SK-N-SH treated with all-trans-retinoic acid at 6 μM for 48 hours (cell line): ENCODE results near the gene RBM47.

Source experiments
- ARNTL ChIP-seq: fragments of 450-650 bp; formaldehyde crosslinking; IDR thresholded peaks from 2 replicates; pipeline ENCODE4 v1.5.0; 2020; ENCODE audit warnings: low read depth, mild to moderate bottlenecking, moderate library complexity, borderline replicate concordance
- CREB5 ChIP-seq: fragments of 250-450 bp; sonication (Bioruptor Pico); IDR thresholded peaks from 2 replicates; pipeline ENCODE4 v1.5.1; 2020; ENCODE audit warnings: low read depth, mild to moderate bottlenecking, moderate library complexity
- GLIS3 ChIP-seq: fragments of 250-450 bp; sonication (Bioruptor Pico); IDR thresholded peaks from 2 replicates; pipeline ENCODE4 v1.5.0; 2020; ENCODE audit warnings: mild to moderate bottlenecking, moderate library complexity
- ISL1 ChIP-seq: fragments of 250-450 bp; sonication (Bioruptor Pico); IDR thresholded peaks from 2 replicates; pipeline ENCODE4 v2.1.2; 2022; ENCODE audit warnings: mild to moderate bottlenecking, moderate library complexity
- PATZ1 ChIP-seq: fragments of 250-450 bp; sonication (Bioruptor Pico); IDR thresholded peaks from 2 replicates; pipeline ENCODE4 v1.8.0; 2020; ENCODE audit warnings: mild to moderate bottlenecking, moderate library complexity, borderline replicate concordance
- POU6F1 ChIP-seq: fragments of 250-450 bp; sonication (Bioruptor Pico); IDR thresholded peaks from 2 replicates; pipeline ENCODE4 v1.8.0; 2021; ENCODE audit warnings: low read depth, mild to moderate bottlenecking, moderate library complexity, borderline replicate concordance
- ZNF565 ChIP-seq: fragments of 450-650 bp; formaldehyde crosslinking; conservative IDR thresholded peaks from 2 replicates; pipeline ENCODE4 v1.5.0; 2020; ENCODE audit warnings: low read depth, mild to moderate bottlenecking, moderate library complexity

GRCh38 chr4:40544221-40544620, 85.4 kb downstream of the RBM47 start:
- TF ChIP-seq PATZ1 (CRISPR knock-in tag): no peak
- no peak for TF ChIP-seq CREB5 (CRISPR knock-in tag)
- no peak for TF ChIP-seq GLIS3 (CRISPR knock-in tag)
- TF ChIP-seq ZNF565: no peak
- no peak for TF ChIP-seq ARNTL (CRISPR knock-in tag)
- TF ChIP-seq POU6F1 (CRISPR knock-in tag): no peak
- no peak for TF ChIP-seq ISL1
